ENCODE data around the gene CCDC69. TPM values are rescaled to one million over a fixed set of nuclear protein-coding genes. Genes with fewer than 3 reads are reported as not detected.

The CCDC69 gene
- total and polyA plus RNA-seq, 10 of the 15 experiments (the other 5 are each of a cell fraction or from before 2014, with no cell fraction given): 13.5 to 106 (median 70.1) TPM

DNA sequence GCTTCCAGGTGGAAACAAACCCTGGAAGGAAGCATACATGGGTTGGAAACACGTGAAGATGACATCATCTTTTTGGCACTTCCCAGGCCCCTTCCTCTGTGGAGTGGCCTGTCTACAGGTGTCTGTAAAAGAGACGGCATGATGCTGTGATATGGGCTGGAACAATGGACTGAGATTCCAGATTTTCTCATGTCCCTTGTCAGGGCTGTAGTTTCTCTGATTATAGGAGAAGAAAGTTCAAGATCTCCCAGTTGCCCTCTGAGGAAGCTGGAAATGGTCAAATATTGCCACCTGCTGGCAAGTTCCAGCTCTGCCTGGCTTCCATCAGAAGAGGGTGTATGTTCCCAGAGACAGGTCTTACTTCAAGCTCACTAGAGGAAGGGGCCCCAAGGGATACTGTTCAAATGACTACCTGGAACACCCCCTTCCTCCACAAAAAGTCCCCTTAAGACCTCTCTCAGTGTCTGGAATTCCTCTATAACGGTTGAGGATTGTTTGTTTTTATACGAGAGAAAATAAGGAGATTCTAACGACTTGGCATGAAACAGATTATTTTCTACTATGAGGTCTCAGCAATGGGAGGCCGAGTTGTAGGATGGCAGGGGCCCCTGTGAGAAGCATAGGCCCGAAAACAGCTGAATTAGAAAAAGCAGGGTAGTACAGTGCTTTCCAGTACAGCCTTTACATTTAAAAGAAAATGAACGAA lies 59.1 kb downstream of the CCDC69 start (continued):
- TF ChIP-seq BRCA1 (IDR thresholded peaks at IDR 0.05; ENCODE audit: low read depth, low read length) (no peak), KAT2A (conservative IDR thresholded peaks at IDR 0.05; ENCODE audit: control insufficient read depth, low read depth, low read length) (no peak), MYB (IDR thresholded peaks at IDR 0.05; ENCODE audit: borderline replicate concordance, low read depth, low read length) (no peak), TBL1XR1 (IDR thresholded peaks at IDR 0.05; ENCODE audit: low read depth, low read length) (no peak), HDAC6 (IDR thresholded peaks at IDR 0.05; ENCODE audit: unreplicated experiment) (no peak), TARDBP (IDR thresholded peaks at IDR 0.05; ENCODE audit: borderline replicate concordance) (no peak), BACH1 (IDR thresholded peaks at IDR 0.05; ENCODE audit: borderline replicate concordance) (no peak), IKZF1 (conservative IDR thresholded peaks at IDR 0.05) (peak; percentile 65), ZNF24 (IDR thresholded peaks at IDR 0.05) (no peak), GATAD2B (conservative IDR thresholded peaks at IDR 0.05; ENCODE audit: low read depth) (no peak), ZZZ3 (IDR thresholded peaks at IDR 0.05; ENCODE audit: control insufficient read depth, insufficient read length, low read depth) (no peak), RB1 (IDR thresholded peaks at IDR 0.05; ENCODE audit: borderline replicate concordance) (0 out of 2 replicates have a peak, but pooled peaks have one; percentile 23), RAD21 (IDR thresholded peaks at IDR 0.05; ENCODE audit: insufficient read depth, low read depth, low read length) (peak; percentile 100), MYC (IDR thresholded peaks at IDR 0.05; ENCODE audit: insufficient read depth, insufficient read length, insufficient replicate concordance, low read length, severe bottlenecking) (no peak), YY1 (IDR thresholded peaks at IDR 0.05; ENCODE audit: low read depth, low read length) (peak; percentile 82), HCFC1 (IDR thresholded peaks at IDR 0.05; ENCODE audit: low read length) (no peak), ZNF622 (IDR thresholded peaks at IDR 0.05) (no peak), PML (IDR thresholded peaks at IDR 0.05; ENCODE audit: low read length) (no peak), IKZF2 (IDR thresholded peaks at IDR 0.05) (peak in 1 of 2 experiments; percentile 36; a peak in 1 of 4 replicates), SMC3 (IDR thresholded peaks at IDR 0.05; ENCODE audit: borderline replicate concordance, low read length) (peak; percentile 96), TCF12 (IDR thresholded peaks at IDR 0.05; ENCODE audit: low read depth, low read length) (no peak), MTA2 (IDR thresholded peaks at IDR 0.05; ENCODE audit: low read depth) (no peak), BHLHE40 (IDR thresholded peaks at IDR 0.05; ENCODE audit: borderline replicate concordance in 1 of 2, low read depth in 2 of 2, low read length in 1 of 2) (0 out of 4 replicates have a peak, but pooled peaks of 1 of the 2 experiments have one; percentile 8), CHD1 (IDR thresholded peaks at IDR 0.05; ENCODE audit: low read depth, low read length) (no peak)
- TF ChIP-seq, protein P1, sequence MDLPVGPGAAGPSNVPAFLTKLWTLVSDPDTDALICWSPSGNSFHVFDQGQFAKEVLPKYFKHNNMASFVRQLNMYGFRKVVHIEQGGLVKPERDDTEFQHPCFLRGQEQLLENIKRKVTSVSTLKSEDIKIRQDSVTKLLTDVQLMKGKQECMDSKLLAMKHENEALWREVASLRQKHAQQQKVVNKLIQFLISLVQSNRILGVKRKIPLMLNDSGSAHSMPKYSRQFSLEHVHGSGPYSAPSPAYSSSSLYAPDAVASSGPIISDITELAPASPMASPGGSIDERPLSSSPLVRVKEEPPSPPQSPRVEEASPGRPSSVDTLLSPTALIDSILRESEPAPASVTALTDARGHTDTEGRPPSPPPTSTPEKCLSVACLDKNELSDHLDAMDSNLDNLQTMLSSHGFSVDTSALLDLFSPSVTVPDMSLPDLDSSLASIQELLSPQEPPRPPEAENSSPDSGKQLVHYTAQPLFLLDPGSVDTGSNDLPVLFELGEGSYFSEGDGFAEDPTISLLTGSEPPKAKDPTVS (IDR thresholded peaks at IDR 0.05; ENCODE audit: low read depth, low read length): no peak
- TF ChIP-seq, protein P2, sequence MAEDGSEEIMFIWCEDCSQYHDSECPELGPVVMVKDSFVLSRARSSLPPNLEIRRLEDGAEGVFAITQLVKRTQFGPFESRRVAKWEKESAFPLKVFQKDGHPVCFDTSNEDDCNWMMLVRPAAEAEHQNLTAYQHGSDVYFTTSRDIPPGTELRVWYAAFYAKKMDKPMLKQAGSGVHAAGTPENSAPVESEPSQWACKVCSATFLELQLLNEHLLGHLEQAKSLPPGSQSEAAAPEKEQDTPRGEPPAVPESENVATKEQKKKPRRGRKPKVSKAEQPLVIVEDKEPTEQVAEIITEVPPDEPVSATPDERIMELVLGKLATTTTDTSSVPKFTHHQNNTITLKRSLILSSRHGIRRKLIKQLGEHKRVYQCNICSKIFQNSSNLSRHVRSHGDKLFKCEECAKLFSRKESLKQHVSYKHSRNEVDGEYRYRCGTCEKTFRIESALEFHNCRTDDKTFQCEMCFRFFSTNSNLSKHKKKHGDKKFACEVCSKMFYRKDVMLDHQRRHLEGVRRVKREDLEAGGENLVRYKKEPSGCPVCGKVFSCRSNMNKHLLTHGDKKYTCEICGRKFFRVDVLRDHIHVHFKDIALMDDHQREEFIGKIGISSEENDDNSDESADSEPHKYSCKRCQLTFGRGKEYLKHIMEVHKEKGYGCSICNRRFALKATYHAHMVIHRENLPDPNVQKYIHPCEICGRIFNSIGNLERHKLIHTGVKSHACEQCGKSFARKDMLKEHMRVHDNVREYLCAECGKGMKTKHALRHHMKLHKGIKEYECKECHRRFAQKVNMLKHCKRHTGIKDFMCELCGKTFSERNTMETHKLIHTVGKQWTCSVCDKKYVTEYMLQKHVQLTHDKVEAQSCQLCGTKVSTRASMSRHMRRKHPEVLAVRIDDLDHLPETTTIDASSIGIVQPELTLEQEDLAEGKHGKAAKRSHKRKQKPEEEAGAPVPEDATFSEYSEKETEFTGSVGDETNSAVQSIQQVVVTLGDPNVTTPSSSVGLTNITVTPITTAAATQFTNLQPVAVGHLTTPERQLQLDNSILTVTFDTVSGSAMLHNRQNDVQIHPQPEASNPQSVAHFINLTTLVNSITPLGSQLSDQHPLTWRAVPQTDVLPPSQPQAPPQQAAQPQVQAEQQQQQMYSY (CRISPR knock-in tag; IDR thresholded peaks at IDR 0.05): no peak
- TF ChIP-seq, protein P3, sequence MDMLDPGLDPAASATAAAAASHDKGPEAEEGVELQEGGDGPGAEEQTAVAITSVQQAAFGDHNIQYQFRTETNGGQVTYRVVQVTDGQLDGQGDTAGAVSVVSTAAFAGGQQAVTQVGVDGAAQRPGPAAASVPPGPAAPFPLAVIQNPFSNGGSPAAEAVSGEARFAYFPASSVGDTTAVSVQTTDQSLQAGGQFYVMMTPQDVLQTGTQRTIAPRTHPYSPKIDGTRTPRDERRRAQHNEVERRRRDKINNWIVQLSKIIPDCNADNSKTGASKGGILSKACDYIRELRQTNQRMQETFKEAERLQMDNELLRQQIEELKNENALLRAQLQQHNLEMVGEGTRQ (IDR thresholded peaks at IDR 0.05; ENCODE audit: borderline replicate concordance, low read depth, low read length): no peak

All from GM12878 (cell line).